Measurements from ENCODE around the gene YIF1A.
"Not testable (repeated sequence)": the region's sequence is repeated elsewhere in the genome, so short reads cannot be mapped to it uniquely, and the experiment has no call there.

Gene YIF1A

GRCh38 chr11:66311470-66311964 is 22.6 kb upstream of the YIF1A start:
- DNase-seq: no peak

- DNase-seq: not testable (repeated sequence)
These were observed 22.0 kb upstream of the YIF1A start for GRCh38 chr11:66310803-66311440.

- DNase-seq: no peak
These were observed 21.4 kb upstream of the YIF1A start for GRCh38 chr11:66310324-66310723.

GRCh38 chr11:66309475-66309874 is 20.5 kb upstream of the YIF1A start:
- DNase-seq: no peak

GRCh38 chr11:66302656-66303055 is 13.7 kb upstream of the YIF1A start:
- no peak for DNase-seq

GRCh38 chr11:66299186-66299585 is 10.2 kb upstream of the YIF1A start:
- DNase-seq: no peak

- DNase-seq: no peak
These were observed 8.7 kb upstream of the YIF1A start for GRCh38 chr11:66297610-66298009.

- DNase-seq: no peak
These were observed 6.0 kb upstream of the YIF1A start for GRCh38 chr11:66294626-66295620.

GRCh38 chr11:66293777-66294625 is 5.1 kb upstream of the YIF1A start:
- DNase-seq: no peak

- no peak for DNase-seq
These were observed 4.4 kb upstream of the YIF1A start for GRCh38 chr11:66293352-66293751.

- DNase-seq: no peak
These were observed 3.8 kb upstream of the YIF1A start for GRCh38 chr11:66292543-66293332.

GRCh38 chr11:66291706-66292542 is 3.0 kb upstream of the YIF1A start, which contains the start of gene TMEM151A:
Gene TMEM151A, plus strand, starts transcription at chr11:66291894. Its CDS starts 120 bp downstream, at chr11:66292014.
- DNase-seq: no peak

- no peak for DNase-seq
These were observed 2.4 kb upstream of the YIF1A start for GRCh38 chr11:66291303-66291705.

- DNase-seq: no peak
These were observed 1.3 kb upstream of the YIF1A start for GRCh38 chr11:66290330-66290621.

- peak; percentile 92 for DNase-seq
These were observed 796 bp upstream of the YIF1A start for GRCh38 chr11:66289548-66290329.

GRCh38 chr11:66287889-66288670 is 863 bp downstream of the YIF1A start:
- DNase-seq: no peak

GRCh38 chr11:66287211-66287888 is 1.6 kb downstream of the YIF1A start:
- no peak for DNase-seq

- DNase-seq: no peak
These were observed 2.2 kb downstream of the YIF1A start for GRCh38 chr11:66286699-66287098.
